PC-9 (cell line): Measurements from ENCODE around the gene RPS28. TPM values are rescaled to one million over a fixed set of nuclear protein-coding genes. Genes with fewer than 3 reads are reported as not detected.
"Not testable (repeated sequence)": the region's sequence is repeated elsewhere in the genome, so short reads cannot be mapped to it uniquely, and the experiment has no call there.

Experiments
- BruUV-seq: library from RNA; stranded (reverse); fragments of 400-500 nt; replicated peaks from 2 replicates; lab custom pipeline; 2021; lab: Mats Ljungman, UMichigan
- CTCF ChIA-PET: fragments of 300-600 bp; sonication (Branson Sonifier 250); formaldehyde crosslinking; loops from one replicate; lab custom pipeline; 2022; ENCODE audit warnings: antibody characterized with exemption; lab: Charles Lee
- POLR2A ChIA-PET: fragments of 300-600 bp; sonication (Branson Sonifier 250); formaldehyde crosslinking; loops from one replicate; lab custom pipeline; 2022; ENCODE audit warnings: antibody characterized with exemption; ENCODE audit not compliant: unreplicated experiment; lab: Charles Lee
- DNase-seq, 2 experiments: peaks; one replicate each; pipeline versions ENCODE4 v3.0.0 to v3.0.0-alpha.2; 2015 to 2022; ENCODE audit warnings: mixed read lengths in 1 of 2
- H2AFZ ChIP-seq: fragments of 200-600 bp; sonication (generic); 2 replicates; pipeline ENCODE4 v1.8.1; 2017; ENCODE audit warnings: antibody characterized with exemption
- H3F3A ChIP-seq: fragments of 200-600 bp; sonication (generic); 2 replicates; pipeline ENCODE4 v1.8.1; 2017; ENCODE audit warnings: antibody characterized with exemption, mild to moderate bottlenecking, low read depth; ENCODE audit not compliant: insufficient read depth
- H3K27ac ChIP-seq: fragments of 200-600 bp; sonication (generic); 2 replicates; pipeline ENCODE4 v1.6.1; 2016; ENCODE audit warnings: mixed run types
- H3K27me3 ChIP-seq: fragments of 200-600 bp; sonication (generic); 2 replicates; pipeline ENCODE4 v1.6.1; 2016; ENCODE audit warnings: low read depth, mixed run types; ENCODE audit not compliant: insufficient read depth
- H3K36me3 ChIP-seq: fragments of 200-600 bp; sonication (generic); 2 replicates; pipeline ENCODE4 v1.6.1; 2016; ENCODE audit warnings: low read depth, mixed run types
- H3K4me1 ChIP-seq: fragments of 200-600 bp; sonication (generic); replicated peaks from 2 replicates; pipeline ENCODE4 v1.6.1; 2016; ENCODE audit warnings: mixed run types; ENCODE audit not compliant: insufficient read depth
- H3K4me2 ChIP-seq: fragments of 200-600 bp; sonication (generic); 2 replicates; pipeline ENCODE4 v1.6.1; 2017; ENCODE audit warnings: mixed run types
- H3K4me3 ChIP-seq: fragments of 200-600 bp; sonication (generic); 2 replicates; pipeline ENCODE4 v1.6.1; 2016; ENCODE audit warnings: mixed run types
- H3K79me2 ChIP-seq: fragments of 200-600 bp; sonication (generic); 2 replicates; pipeline ENCODE4 v1.6.1; 2017; ENCODE audit warnings: low read depth, mixed run types
- H3K9me2 ChIP-seq: fragments of 200-600 bp; sonication (generic); 2 replicates; pipeline ENCODE4 v1.8.1; 2017; ENCODE audit warnings: mild to moderate bottlenecking; ENCODE audit not compliant: insufficient read depth
- H3K9me3 ChIP-seq: fragments of 200-600 bp; sonication (generic); 2 replicates; pipeline ENCODE4 v1.8.1; 2016; ENCODE audit warnings: low read depth; ENCODE audit not compliant: insufficient read depth
- H4K20me1 ChIP-seq: fragments of 200-600 bp; sonication (generic); 2 replicates; pipeline ENCODE4 v1.8.1; 2017; ENCODE audit not compliant: insufficient read depth
- EZH2 ChIP-seq: fragments of 200-600 bp; sonication (generic); IDR thresholded peaks from 2 replicates; pipeline ENCODE4 v1.8.0; 2017; ENCODE audit warnings: antibody characterized with exemption, low read depth
- intact Hi-C: fragments of 100-400 bp; cut with micrococcal nuclease; formaldehyde crosslinking; loops from one replicate; pipeline ENCODE4 v1.10.0; 2022; ENCODE audit not compliant: unreplicated experiment
- total RNA-seq: library from RNA; stranded (reverse); gene quantifications from 2 replicates; pipeline ENCODE4 v1.2.3, GENCODE V29; 2021
- TF ChIP-seq, protein P1 (sequence below): fragments of 200-600 bp; sonication (generic); conservative IDR thresholded peaks from 2 replicates; pipeline ENCODE4 v1.6.1; 2017; ENCODE audit warnings: mixed run types, antibody characterized with exemption, mild to moderate bottlenecking, moderate library complexity

RPS28 gene
- total RNA-seq, 1 experiment from 2014 or later, result 1,283 TPM

DNA sequence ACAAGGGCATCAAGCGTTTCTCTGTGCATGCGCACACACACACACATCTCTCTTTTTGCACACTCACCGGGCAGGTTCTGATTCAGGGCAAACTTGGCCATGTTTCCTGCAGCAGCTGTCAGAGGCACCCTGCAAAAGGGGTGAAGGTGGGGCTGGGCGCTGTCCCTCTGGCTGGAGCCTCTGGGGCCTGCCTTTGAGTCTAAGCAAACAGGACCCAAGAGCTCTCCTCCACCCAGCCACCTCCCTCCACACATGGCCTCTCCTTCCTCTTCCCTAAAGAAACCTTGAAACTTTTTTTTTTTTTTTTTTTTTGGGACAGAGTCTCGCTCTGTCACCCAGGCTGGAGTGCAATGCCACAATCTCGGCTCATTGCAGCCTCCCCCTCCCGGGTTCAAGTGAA lies 16.4 kb downstream of the RPS28 start:
- no peaks in the 10 kb centered on the region for H4K20me1 ChIP-seq
- H2AFZ ChIP-seq, result no peak overlapping the region
- H3K4me3 ChIP-seq, result no peak overlapping the region
- no peaks in the 10 kb centered on the region for H3K27me3 ChIP-seq
- H3K27ac ChIP-seq, result no peak overlapping the region
- no peaks in the 10 kb centered on the region for H3K9me3 ChIP-seq
- intact Hi-C loops, result no loop called here
- H3K9me2 ChIP-seq, result no peaks in the 10 kb centered on the region
- BruUV-seq, result no TSS peak
- TF ChIP-seq EZH2, result no peak
- TF ChIP-seq, protein P1, sequence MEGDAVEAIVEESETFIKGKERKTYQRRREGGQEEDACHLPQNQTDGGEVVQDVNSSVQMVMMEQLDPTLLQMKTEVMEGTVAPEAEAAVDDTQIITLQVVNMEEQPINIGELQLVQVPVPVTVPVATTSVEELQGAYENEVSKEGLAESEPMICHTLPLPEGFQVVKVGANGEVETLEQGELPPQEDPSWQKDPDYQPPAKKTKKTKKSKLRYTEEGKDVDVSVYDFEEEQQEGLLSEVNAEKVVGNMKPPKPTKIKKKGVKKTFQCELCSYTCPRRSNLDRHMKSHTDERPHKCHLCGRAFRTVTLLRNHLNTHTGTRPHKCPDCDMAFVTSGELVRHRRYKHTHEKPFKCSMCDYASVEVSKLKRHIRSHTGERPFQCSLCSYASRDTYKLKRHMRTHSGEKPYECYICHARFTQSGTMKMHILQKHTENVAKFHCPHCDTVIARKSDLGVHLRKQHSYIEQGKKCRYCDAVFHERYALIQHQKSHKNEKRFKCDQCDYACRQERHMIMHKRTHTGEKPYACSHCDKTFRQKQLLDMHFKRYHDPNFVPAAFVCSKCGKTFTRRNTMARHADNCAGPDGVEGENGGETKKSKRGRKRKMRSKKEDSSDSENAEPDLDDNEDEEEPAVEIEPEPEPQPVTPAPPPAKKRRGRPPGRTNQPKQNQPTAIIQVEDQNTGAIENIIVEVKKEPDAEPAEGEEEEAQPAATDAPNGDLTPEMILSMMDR, result no peak
- H3K36me3 ChIP-seq, result no peaks in the 10 kb centered on the region
- peaks cover 1% of the 10 kb centered on the region; the same call in 1 of the 2 replicates for H3K4me1 ChIP-seq
- ChIA-PET POLR2A (no interaction called here), CTCF (no interaction called here)
- H3K79me2 ChIP-seq, result no peaks in the 10 kb centered on the region
- no peak overlapping the region for H3K4me2 ChIP-seq
- DNase-seq, result peak in 1 of 2 experiments; percentile 9
- peaks cover 14% of the 10 kb centered on the region for H3F3A ChIP-seq

DNA sequence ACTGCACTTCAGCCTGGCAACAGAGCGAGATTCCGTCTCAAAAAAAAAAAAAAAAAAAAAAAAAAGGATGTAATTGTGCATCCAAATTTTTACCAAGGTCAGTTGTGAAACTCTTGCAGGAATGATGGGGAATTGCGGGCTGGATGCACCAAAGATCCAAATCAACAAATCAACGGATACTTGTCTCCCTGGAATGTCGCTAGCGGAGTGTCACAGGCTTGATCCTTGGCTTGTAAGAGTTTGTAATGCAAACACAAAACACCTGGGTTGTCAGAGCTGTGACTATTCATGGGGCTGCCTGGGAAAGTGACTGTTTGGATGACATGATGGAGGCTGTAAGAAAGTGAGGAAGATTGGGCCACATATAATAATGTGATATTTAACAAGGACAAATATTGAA lies 17.5 kb downstream of the RPS28 start:
- CTCF ChIA-PET, result no interaction called here
- Histone ChIP-seq H3K4me1 (peaks cover 8% of the 10 kb centered on the region; the same call in 1 of the 2 replicates), H2AFZ (no peak overlapping the region), H3K9me3 (no peaks in the 10 kb centered on the region), H3K27me3 (no peaks in the 10 kb centered on the region), H3F3A (peaks cover 14% of the 10 kb centered on the region), H3K4me2 (no peak overlapping the region), H3K27ac (no peak overlapping the region), H3K9me2 (no peaks in the 10 kb centered on the region), H4K20me1 (no peaks in the 10 kb centered on the region), H3K36me3 (no peaks in the 10 kb centered on the region), H3K4me3 (no peak overlapping the region), H3K79me2 (no peaks in the 10 kb centered on the region)
- intact Hi-C loops, result no loop called here
- POLR2A ChIA-PET, result no interaction called here
- TF ChIP-seq, protein P1, result no peak
- TF ChIP-seq EZH2, result no peak
- BruUV-seq, result no TSS peak
- no peak for DNase-seq

- ChIA-PET POLR2A (no interaction called here), CTCF (no interaction called here)
- TF ChIP-seq, protein P1, result no peak
- no peak for TF ChIP-seq EZH2
- BruUV-seq, result no TSS peak
- Histone ChIP-seq H3K4me1 (peaks cover 8% of the 10 kb centered on the region; the same call in 1 of the 2 replicates), H3K79me2 (no peaks in the 10 kb centered on the region), H3F3A (peaks cover 14% of the 10 kb centered on the region), H3K9me3 (no peaks in the 10 kb centered on the region), H3K27me3 (no peaks in the 10 kb centered on the region), H3K4me3 (no peak overlapping the region), H3K36me3 (no peaks in the 10 kb centered on the region), H3K27ac (no peak overlapping the region), H4K20me1 (no peaks in the 10 kb centered on the region), H3K4me2 (no peak overlapping the region), H2AFZ (no peak overlapping the region), H3K9me2 (no peaks in the 10 kb centered on the region)
- intact Hi-C loops, result no loop called here
- DNase-seq, result no peak
Measured at GRCh38 chr19:8340341-8341096, 19.2 kb downstream of the RPS28 start.

DNA sequence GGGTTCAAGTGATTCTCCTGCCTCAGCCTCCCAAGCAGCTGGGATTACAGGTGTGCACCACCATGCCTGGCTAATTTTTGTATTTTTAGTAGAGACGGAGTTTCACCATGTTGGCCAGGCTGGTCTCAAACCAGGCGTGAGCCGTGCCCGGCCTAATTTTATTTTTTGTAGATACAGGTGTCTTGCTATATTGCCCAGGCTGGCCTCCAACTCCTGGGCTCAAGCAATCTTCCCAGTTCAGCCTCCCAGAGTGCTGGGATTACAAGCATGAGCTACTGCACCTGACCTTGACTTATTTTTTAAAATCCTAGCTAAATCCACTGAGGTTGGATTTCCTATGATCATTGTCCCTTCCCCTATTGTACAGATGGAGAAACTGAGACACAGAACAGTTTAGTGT lies 20.2 kb downstream of the RPS28 start:
- POLR2A ChIA-PET, H3K4me3 ChIP-seq, DNase-seq, H3K27me3 ChIP-seq, H3F3A ChIP-seq, H4K20me1 ChIP-seq, H3K9me3 ChIP-seq, BruUV-seq, intact Hi-C loops, H3K4me2 ChIP-seq, H2AFZ ChIP-seq, H3K27ac ChIP-seq, H3K4me1 ChIP-seq, H3K36me3 ChIP-seq, H3K9me2 ChIP-seq, H3K79me2 ChIP-seq: not testable (repeated sequence)
- CTCF ChIA-PET, result interaction anchor here (0.6 kb wide), 1 partner anchor 74 kb away, joined by 6 read pairs; no protein-coding TSS in a partner anchor
